Airway epithelial cell (primary cell): ENCODE results near the gene CLBA1. TPM values are rescaled to one million over a fixed set of nuclear protein-coding genes. Genes with fewer than 3 reads are reported as not detected.

ENCODE experiments used
- total RNA-seq: library from RNA; depleted of rRNA; stranded (reverse); fragments of >200 nt; gene quantifications from 2 replicates; pipeline ENCODE4 v1.2.3, GENCODE V29; 2015

Gene CLBA1
- 9.0 and 10.7 TPM in 2 replicates for total RNA-seq

GRCh38 chr14:104985675-104986486, at the start of gene CLBA1:
TSS of gene CLBA1 (plus strand) at chr14:104985788. CDS start at chr14:104986432, 644 bp downstream.

GRCh38 chr14:104977681-104978653, 7.6 kb upstream of the CLBA1 start, which contains the start of gene AHNAK2:
TSS of gene AHNAK2 (minus strand) at chr14:104978374. CDS start at chr14:104978237, 137 bp downstream.

GRCh38 chr14:105020815-105021655, 35.4 kb downstream of the CLBA1 start, which contains the start of gene CDCA4:
TSS of gene CDCA4 (minus strand) at chr14:105021083. CDS start at chr14:105011929, 9,154 bp downstream.

Other genes with a start within 250 kb of the CLBA1 start
- gene SIVA1, start 232.6 kb upstream of the CLBA1 start, total RNA-seq: 327 and 456 TPM in 2 replicates
- 109 and 118 TPM in 2 replicates for gene AKT1, start 190.0 kb upstream of the CLBA1 start, total RNA-seq
- gene ZBTB42, start 184.7 kb upstream of the CLBA1 start, total RNA-seq: 3.9 and 6.0 TPM in 2 replicates
- 35.4 and 42.4 TPM in 2 replicates for gene CEP170B, start 120.5 kb upstream of the CLBA1 start, total RNA-seq
- not detected in 2 replicates for gene PLD4, start 60.9 kb upstream of the CLBA1 start, total RNA-seq
- gene AHNAK2, start 7.4 kb upstream of the CLBA1 start, total RNA-seq: 222 and 339 TPM in 2 replicates
- gene CDCA4, start 35.3 kb downstream of the CLBA1 start, total RNA-seq: 53.5 and 59.1 TPM in 2 replicates
- gene GPR132, start 79.6 kb downstream of the CLBA1 start, total RNA-seq: 0.14 TPM in 1 of 2 replicates, not detected in the other
- 69.5 and 89.4 TPM in 2 replicates for gene JAG2, start 183.0 kb downstream of the CLBA1 start, total RNA-seq
- 24.0 and 24.5 TPM in 2 replicates for gene NUDT14, start 195.5 kb downstream of the CLBA1 start, total RNA-seq